Stimulated activated CD8-positive, alpha-beta memory T cell treated with anti-CD3 and anti-CD28 coated beads, Interleukin-12 subunit alpha, Interleukin-12 subunit beta, amount 100 ng/mL, for 4 hours (primary cell): ENCODE results near the gene KLRK1.
"Not testable (repeated sequence)": the region's sequence is repeated elsewhere in the genome, so short reads cannot be mapped to it uniquely, and the experiment has no call there.

Experiments used
- DNase-seq: peaks from one replicate; pipeline ENCODE4 v3.0.0-alpha.2; 2020; ENCODE audit warnings: low read depth

Gene KLRK1

DNA sequence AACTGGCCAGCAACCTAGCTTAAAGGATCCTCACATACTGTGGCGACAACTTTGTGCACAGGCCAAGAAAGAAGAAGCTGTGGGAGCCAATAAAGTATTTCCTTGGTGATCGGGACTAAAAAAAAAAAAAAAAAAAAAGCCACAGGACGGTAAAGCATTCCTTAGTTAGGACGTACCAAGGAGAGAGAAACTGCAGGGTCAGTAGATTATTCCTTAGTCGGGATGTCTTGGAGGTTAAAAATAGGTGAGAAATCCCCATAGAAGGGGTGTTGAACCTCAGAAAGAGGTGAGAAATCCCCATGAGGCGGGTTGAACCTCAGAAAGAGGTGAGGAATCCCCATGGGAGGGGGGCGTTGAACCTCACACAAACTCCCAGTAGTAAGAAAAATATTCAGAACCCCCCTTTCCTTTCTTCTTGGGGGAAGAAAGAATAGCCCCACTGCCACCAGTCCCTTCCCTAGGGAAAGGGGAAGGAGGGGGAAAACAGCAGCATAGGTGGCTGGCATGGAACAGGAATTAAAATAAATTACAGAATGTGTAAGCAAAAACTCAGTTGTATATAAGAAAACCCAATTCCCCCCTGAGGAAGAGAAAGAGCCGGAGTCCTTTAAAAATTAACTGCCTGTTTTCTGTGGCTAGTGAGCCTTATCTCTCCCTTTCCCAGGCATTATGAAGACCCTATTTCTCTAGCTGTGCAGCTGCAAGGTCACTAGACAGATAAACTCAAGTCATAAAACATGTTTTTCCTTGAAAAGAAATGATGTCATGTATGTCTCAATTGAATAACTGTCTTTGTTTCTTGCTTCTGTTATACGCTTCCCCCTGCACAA, 26.8 kb downstream of the KLRK1 start:
- DNase-seq, result no peak

DNA sequence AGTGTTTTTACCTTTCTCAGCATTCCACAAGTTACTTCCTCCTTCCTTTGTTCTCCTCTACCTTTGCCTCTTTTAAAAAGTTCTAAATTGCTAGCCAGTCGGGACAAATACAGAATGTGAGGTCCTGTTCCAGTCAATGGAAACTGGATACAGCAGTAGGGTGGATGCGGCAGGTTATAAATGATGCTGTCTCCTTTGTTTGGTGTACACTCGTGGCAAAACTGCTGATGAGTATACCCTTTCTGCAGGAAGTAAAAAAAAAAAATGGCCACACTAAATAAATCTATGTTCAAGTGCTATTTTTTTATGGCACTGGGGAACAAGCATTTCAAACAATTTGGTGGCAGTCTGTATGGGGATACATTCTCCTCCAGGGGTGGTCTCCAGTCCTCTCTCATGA, 27.5 kb downstream of the KLRK1 start:
- no peak for DNase-seq

DNA sequence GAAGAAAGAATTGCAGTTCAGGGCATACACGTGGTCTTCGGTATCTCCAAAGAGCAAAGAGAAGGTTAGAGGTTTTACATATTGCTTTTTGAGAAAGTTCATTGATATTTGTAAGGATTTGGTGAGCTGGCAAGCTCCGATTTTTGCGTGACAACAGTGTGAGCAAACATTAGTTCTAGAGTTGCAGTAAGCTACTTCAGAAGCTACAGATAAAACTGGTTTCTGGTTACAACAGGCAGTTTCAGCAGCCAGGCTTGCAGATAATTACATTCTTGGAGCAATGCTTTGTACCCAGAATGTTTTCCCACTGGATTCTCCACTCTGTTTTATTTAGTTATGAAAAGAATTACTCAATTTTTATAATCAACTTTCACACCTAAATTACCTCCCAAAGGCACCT, 28.2 kb downstream of the KLRK1 start:
- DNase-seq, result no peak

DNA sequence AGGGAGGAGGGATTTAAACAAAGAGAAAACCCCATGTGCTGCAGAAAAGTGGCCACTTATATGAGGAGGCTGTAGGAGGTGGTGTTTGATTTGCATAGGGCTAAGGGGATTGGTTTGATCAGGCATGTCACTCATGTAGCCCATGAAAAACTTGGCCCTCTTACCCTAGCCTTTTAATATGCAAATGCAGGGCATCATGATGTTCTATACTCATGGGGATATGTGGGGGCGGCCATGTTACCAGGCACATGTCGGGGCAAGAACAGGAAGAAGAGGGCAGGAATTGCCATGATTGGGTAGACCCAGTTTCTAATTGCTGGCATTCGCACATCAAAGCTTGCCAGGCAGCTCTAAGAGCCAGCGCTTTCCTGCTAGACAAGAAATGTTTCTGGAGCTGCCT, 28.8 kb downstream of the KLRK1 start:
- DNase-seq, result no peak

DNA sequence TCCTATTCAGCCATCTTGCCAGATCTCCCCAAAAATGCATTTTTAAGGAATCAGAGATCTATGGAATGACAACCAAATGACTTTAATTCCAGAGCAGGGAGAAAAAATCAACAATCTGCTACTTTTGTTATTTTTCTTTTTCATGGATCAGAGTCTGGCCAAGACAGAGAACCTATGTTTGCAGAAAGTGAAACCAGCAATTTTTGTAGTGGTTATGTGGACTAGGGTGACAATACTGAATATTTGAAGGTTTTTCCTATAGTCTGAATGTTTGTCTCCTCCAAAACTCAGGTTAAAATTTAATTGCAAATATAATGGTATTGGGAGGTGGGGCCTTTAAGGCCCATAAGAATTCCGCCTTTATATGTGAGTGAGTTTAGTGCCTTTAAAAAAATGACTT, 30.9 kb downstream of the KLRK1 start:
- no peak for DNase-seq

DNA sequence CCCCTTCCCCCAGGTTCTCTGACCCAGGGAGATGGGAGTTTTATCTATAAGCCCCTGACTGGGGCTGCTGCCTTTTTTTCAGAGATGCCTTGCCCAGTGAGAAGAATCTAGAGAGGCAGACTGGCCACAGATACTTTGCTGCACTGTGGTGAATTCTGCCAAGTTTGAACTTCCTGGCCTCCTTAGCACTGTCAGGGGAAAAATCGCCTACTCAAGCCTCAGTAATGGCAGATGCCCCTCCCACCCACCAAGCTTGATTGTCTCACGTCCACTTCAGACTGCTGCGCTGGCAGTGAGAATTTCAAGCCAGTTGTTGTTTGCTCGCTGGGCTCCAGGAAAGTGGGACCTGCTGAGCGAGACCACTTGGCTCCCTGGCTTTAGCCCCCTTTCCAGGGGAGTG, 31.7 kb downstream of the KLRK1 start:
- no peak for DNase-seq

DNA sequence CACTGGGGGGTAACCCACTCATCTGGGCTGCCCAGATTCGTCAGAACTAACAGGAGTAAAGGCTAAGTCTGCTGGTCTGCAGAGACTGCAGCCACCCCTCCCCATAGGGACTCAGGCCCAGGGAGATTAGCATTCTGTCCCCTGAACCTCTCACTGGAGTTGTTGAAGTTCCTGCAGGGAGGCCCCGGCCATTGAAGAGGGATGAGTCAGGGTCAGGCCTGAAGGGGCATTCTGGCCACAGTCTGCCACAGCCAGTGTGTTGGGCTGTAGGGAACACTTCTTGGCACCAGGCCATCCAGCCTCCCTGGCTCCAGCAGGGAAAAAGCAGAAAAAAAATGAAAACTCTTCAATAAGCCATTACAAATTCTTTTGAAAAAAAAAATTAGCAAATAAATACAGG, 35.3 kb downstream of the KLRK1 start:
- no peak for DNase-seq

DNA sequence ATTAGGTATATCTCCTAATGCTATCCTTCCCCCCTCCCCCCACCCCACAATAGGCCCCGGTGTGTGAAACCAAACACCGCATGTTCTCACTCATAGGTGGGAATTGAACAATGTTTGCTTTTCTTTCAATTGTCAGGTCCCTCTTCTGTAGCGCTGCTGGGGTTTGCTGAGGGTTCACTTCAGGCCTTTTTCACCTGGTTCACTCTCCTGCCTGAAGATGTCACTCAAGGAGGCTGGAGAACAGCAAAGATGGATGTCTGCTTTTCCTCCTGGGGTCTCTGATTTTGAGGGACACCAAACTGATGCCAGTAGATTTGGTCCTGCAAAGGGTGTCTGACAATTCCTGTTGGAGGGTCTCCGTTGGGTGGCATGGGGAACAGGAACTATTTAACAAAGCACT, 35.8 kb downstream of the KLRK1 start:
- DNase-seq, result no peak

DNA sequence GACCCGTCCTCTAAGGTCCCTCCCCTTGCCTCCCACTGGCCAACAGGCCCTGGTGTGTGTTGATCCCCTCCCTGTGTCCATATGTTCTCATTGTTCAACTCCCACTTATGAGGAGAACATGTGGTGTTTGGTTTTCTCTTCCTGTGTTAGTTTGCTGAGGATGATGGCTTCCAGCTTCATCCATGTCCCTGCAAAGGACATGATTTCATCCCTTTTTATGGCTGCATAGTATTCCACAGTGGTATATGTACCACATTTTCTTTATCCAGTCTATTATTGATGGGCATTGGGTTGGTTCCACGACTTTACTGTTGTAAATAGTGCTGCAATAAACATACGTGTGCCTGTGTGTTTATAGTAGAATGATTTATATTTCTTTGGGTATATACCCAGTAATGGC, 38.4 kb downstream of the KLRK1 start:
- not testable (repeated sequence) for DNase-seq

DNA sequence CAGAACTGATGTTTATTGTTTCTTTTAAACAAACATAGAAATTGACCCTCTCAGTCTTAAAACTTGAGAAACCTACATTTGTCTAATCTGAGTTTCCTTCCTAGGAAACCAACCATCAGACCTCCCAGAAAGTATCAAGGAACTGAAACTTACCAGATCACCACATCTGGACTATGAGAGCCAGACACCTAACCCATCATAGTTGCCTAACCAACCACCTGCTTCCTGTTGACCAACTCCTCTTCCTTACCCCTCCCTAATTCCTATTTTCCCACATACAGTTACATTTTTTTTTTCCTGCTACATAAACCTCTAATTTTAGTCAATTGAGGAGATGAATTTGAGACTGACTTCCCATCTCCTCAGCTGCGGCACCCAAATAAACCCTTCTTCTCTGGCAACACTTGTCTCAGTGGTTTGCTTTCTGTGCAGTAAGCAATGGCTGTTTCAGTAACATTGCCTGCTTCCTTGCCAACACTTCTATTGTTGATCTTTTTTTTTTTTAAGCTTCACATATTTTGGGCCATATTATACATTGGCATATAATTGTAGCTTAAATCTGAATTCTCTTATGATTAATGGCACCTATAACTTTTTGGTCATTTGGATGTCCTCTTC, 47.8 kb downstream of the KLRK1 start:
- no peak for DNase-seq

DNA sequence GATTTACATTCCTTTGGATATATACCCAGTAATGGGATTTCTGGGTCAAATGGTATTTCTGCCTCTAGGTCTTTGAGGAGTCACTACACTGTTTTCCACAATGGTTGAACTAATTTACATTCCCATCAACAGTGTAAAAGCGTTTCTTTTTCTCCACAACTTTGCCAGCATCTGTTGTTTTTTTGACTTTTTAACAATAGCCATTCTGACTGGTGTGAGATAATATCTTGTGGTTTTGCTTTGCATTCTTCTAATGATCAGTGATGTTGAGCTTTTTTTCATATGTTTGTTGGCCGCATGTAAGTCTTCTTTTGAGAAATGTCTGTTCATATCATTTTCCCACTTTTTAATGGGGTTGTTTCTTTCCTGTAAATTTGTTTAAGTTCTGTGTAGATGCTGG, 48.9 kb downstream of the KLRK1 start:
- DNase-seq, result not testable (repeated sequence)

DNA sequence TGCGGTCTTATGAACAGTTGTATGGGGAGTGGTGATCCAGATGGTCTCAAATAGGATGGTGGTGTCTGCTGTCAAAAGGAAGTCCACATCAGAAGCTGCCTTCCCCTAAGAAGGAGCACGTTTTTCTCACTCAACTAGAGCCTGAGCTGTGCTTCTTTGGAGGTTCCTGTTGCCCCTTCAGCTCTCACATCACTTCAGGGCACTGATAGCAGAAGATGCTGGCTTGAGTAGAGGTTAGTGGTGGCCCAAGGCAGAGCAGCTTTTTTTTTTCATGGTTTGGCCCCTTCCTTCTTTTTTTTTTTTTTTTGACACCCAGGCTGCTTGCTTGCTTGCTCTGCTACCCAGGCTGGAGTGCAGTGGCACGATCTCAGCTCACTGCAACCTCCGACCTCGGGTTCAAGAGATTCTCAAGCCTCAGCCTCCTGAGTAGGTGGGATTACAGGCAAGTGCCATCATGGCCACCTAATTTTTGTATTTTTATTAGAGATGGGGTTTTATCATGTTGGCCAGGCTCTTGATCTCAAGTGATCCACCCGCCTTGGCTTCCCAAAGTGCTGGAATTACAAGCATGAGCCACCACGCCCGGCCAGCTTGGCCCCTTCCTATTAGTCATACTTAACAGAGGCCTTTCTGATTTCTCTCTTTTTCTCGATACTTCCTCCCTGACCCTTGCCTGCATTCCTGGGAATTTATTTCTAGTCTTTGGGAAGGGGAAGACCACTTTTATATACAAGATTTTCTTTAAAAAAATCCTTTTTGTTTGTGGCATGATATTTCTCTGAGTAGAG, 50.6 kb downstream of the KLRK1 start:
- no peak for DNase-seq

DNA sequence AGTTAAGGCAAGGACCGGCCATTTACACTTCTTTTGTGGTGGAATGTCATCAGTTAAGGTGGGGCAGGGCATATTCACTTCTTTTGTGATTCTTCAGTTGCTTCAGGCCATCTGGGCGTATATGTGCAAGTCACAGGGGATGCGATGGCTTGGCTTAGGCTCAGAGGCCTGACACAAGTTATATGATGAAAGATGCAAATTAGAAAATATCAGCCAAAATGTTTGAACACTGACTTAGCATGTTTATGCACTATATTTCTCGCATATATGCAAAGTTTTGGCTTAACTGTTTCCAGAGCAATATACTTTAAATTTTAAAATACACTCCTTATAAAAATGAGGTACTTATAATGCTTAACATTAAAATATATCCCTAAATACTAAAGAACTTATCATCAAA, 51.4 kb downstream of the KLRK1 start:
- DNase-seq, result not testable (repeated sequence)

DNA sequence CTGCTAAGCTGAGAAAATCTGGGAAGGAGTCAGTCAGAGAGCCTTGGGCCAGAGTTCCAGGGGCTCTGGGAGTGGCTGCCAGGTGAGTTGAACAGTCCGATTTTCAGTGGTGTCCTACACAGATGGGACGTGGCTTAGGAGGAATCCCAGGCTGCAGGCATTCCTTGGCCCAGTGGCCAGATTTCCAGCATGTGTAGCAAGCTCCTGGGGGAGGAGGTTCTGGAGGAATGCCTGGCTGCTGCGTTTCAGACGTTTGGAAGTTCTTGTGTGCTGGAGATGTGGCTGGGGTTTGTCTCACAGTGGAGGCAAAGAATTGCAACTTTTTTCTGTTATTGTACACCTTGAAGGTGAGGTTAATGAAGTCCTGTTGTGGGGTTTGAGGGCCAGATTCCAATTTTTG, 53.6 kb downstream of the KLRK1 start:
- not testable (repeated sequence) for DNase-seq

DNA sequence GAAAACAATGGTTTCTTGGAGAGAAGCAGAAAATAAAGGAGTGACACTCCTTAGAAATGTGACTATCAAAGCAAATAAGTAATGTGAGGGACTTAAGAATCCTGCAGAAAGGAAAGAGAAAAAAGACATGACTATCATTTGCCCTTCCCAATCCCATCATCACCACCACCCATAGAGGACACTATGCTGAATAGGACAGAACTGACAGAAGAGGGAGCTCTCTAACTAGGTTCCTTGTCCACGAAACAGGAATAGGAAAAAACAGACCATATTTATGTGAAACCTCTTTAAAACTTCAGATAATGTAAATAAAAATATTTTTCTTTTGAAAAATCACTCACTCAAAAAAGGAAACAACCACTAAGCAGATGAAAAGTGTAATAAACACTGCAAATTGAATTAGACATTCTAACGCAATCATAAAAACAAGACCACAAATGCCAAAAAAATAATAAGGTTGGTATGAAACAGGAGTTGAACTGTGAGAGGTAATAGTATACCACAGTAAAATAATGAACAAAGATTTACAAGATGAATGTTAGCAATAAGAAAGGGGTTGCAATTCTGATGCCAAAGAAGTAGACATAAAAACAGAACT, 58.1 kb downstream of the KLRK1 start:
- DNase-seq, result no peak

DNA sequence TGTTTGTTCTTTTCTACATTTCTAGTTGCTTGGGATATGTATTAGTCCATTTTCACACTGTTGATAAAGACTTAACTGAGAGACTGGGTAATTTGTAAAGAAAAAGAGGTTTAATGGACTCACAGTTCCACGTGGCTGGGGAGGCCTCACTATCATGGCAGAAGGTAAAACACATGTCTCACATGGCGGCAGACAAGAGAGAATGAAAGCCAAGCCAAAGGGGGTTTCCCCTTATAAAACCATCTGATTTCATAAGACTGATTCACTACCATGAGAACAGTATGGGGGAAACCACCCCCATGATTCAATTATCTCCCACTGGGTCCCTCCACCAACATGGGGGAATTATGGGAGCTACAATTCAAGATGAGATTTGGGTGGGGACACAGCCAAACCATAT, 61.1 kb downstream of the KLRK1 start:
- DNase-seq, result not testable (repeated sequence)
